ENCODE measurements around the gene E2F3.

Gene E2F3

GRCh38 chr6:20542927-20543602 is 141.4 kb downstream of the E2F3 start:
- no peak for DNase-seq
- in situ Hi-C loops (cut with HindIII; ENCODE audit: low pct_ligation_motif_present, low pct_unique_long_range_greater_than_20kb, low sequenced_read_pairs), result no loop called here

Measured in ACHN (cell line).